PC-3 (cell line): ENCODE data around the gene KDR. TPM values are rescaled to one million over a fixed set of nuclear protein-coding genes. Genes with fewer than 3 reads are reported as not detected.

Experiments used
- ATAC-seq: fragments of 200-7000 bp; cut with Tn5 transposase; 2 replicates; pipeline ENCODE4 v1.9.1; 2020; ENCODE audit warnings: mild to moderate bottlenecking, moderate library complexity
- BruUV-seq: library from RNA; stranded (reverse); fragments of 400-500 nt; replicated peaks from 2 replicates; lab custom pipeline; 2021; lab: Mats Ljungman, UMichigan
- CTCF ChIA-PET: fragments of 300-600 bp; sonication (Branson Sonifier 250); formaldehyde crosslinking; loops from one replicate; lab custom pipeline; 2022; ENCODE audit warnings: antibody characterized with exemption; lab: Charles Lee
- POLR2A ChIA-PET: fragments of 300-600 bp; sonication (Branson Sonifier 250); formaldehyde crosslinking; loops from one replicate; lab custom pipeline; 2022; ENCODE audit warnings: antibody characterized with exemption; ENCODE audit not compliant: unreplicated experiment; lab: Charles Lee
- DNase-seq: peaks from one replicate; pipeline ENCODE4 v3.0.0-alpha.2; 2015
- H2AFZ ChIP-seq: fragments of 300-600 bp; sonication (generic); 2 replicates; pipeline ENCODE4 v1.6.0; 2016; ENCODE audit warnings: antibody characterized with exemption, low read length
- H3F3A ChIP-seq: fragments of 300-600 bp; sonication (generic); one replicate; pipeline ENCODE4 v1.6.0; 2017; ENCODE audit warnings: antibody characterized with exemption, low read length, control low read depth, mild to moderate bottlenecking; ENCODE audit not compliant: unreplicated experiment
- H3K27ac ChIP-seq: fragments of 300-600 bp; sonication (generic); 2 replicates; pipeline ENCODE4 v1.5.1; 2016; ENCODE audit warnings: mild to moderate bottlenecking, low read length
- H3K27me3 ChIP-seq: fragments of 300-600 bp; sonication (generic); 2 replicates; pipeline ENCODE4 v1.6.1; 2016; ENCODE audit warnings: low read length, mixed read lengths
- H3K36me3 ChIP-seq: fragments of 300-600 bp; sonication (generic); 2 replicates; pipeline ENCODE4 v1.6.1; 2016; ENCODE audit warnings: low read depth, mixed run types, low read length, mixed read lengths
- H3K4me1 ChIP-seq: fragments of 300-600 bp; sonication (generic); 2 replicates; pipeline ENCODE4 v1.5.1; 2016; ENCODE audit warnings: low read length; ENCODE audit not compliant: insufficient read depth
- H3K4me2 ChIP-seq: fragments of 300-600 bp; sonication (generic); 2 replicates; pipeline ENCODE4 v1.6.0; 2016; ENCODE audit warnings: low read length
- H3K4me3 ChIP-seq: fragments of 300-600 bp; sonication (generic); 2 replicates; pipeline ENCODE4 v1.5.1; 2016; ENCODE audit warnings: mild to moderate bottlenecking, low read length, mixed read lengths
- H3K79me2 ChIP-seq: fragments of 300-600 bp; sonication (generic); 2 replicates; pipeline ENCODE4 v1.6.1; 2017; ENCODE audit warnings: low read length, mixed read lengths
- H3K9ac ChIP-seq: fragments of 300-600 bp; sonication (generic); 2 replicates; pipeline ENCODE4 v1.6.0; 2016; ENCODE audit warnings: mild to moderate bottlenecking, low read length
- H3K9me2 ChIP-seq: fragments of 300-600 bp; sonication (generic); replicated peaks from 2 replicates; pipeline ENCODE4 v1.6.1; 2016; ENCODE audit warnings: mixed run types, low read length, mixed read lengths
- H3K9me3 ChIP-seq: fragments of 300-600 bp; sonication (generic); 2 replicates; pipeline ENCODE4 v1.6.1; 2016; ENCODE audit warnings: low read length, mixed read lengths
- H4K20me1 ChIP-seq: fragments of 300-600 bp; sonication (generic); 2 replicates; pipeline ENCODE4 v1.6.1; 2016; ENCODE audit warnings: low read length, mixed read lengths
- CTCF ChIP-seq: fragments of 300-600 bp; sonication (generic); conservative IDR thresholded peaks from 2 replicates; pipeline ENCODE4 v1.5.1; 2017; ENCODE audit warnings: antibody characterized with exemption, low read depth, mild to moderate bottlenecking, low read length
- EZH2 ChIP-seq: fragments of 300-600 bp; sonication (generic); IDR thresholded peaks from one replicate; pipeline ENCODE4 v1.6.1; 2017; ENCODE audit warnings: antibody characterized with exemption, mild to moderate bottlenecking, low read length; ENCODE audit not compliant: unreplicated experiment
- EZH2phosphoT487 ChIP-seq: fragments of 300-600 bp; sonication (generic); IDR thresholded peaks from 2 replicates; pipeline ENCODE4 v1.6.1; 2018; ENCODE audit warnings: mild to moderate bottlenecking, antibody characterized with exemption, low read length, borderline replicate concordance
- intact Hi-C: fragments of 100-400 bp; cut with micrococcal nuclease; formaldehyde crosslinking; loops from 2 replicates; pipeline ENCODE4 v1.9.0; 2023
- total RNA-seq: library from RNA; depleted of rRNA; stranded (reverse); fragments of >200 nt; gene quantifications from 2 replicates; pipeline ENCODE4 v1.2.3, GENCODE V29; 2014

Gene KDR
- total RNA-seq, 1 experiment from 2014 or later: 0.66 TPM

- Histone ChIP-seq H3K4me2 (peak overlapping the region; percentile 69), H3K9me3 (no peaks in the 10 kb centered on the region), H3K9me2 (no peaks in the 10 kb centered on the region), H3K79me2 (peaks cover 10% of the 10 kb centered on the region), H3K36me3 (no peaks in the 10 kb centered on the region), H3F3A (peaks cover 16% of the 10 kb centered on the region), H3K27me3 (no peaks in the 10 kb centered on the region), H3K4me3 (peak overlapping the region; percentile 16; the same call in 1 of the 2 replicates), H4K20me1 (no peaks in the 10 kb centered on the region), H3K4me1 (peaks cover 72% of the 10 kb centered on the region), H3K27ac (peak overlapping the region; percentile 87), H2AFZ (peak overlapping the region; percentile 55), H3K9ac (peak overlapping the region; percentile 49)
- intact Hi-C loops: loop anchor here (1.0 kb wide), 1 partner anchor 223 kb away; the partner anchor contains the start of gene TMEM165
- no TSS peak for BruUV-seq
- POLR2A ChIA-PET: interaction anchor here (0.7 kb wide), 1 partner anchor 15 kb away, joined by 4 read pairs; no protein-coding TSS in a partner anchor
- CTCF ChIA-PET: interaction anchor here (0.5 kb wide), 1 partner anchor 197 kb away, joined by 4 read pairs; no protein-coding TSS in a partner anchor
- TF ChIP-seq EZH2 (no peak), EZH2phosphoT487 (no peak), CTCF (no peak)
- ATAC-seq: peak; percentile 48
- DNase-seq: peak; percentile 87
These were observed 47.4 kb upstream of the KDR start for GRCh38 chr4:55172694-55173287.

GRCh38 chr4:55170462-55170861 lies 45.1 kb upstream of the KDR start:
- Histone ChIP-seq H4K20me1 (no peaks in the 10 kb centered on the region), H3K79me2 (no peaks in the 10 kb centered on the region), H3K9ac (peak overlapping the region; percentile 24; the same call in 1 of the 2 replicates), H3K4me3 (no peak overlapping the region), H3K27me3 (no peaks in the 10 kb centered on the region), H2AFZ (no peak overlapping the region), H3K9me2 (no peaks in the 10 kb centered on the region), H3F3A (peaks cover 16% of the 10 kb centered on the region), H3K4me1 (peaks cover 55% of the 10 kb centered on the region), H3K4me2 (peak overlapping the region; percentile 74), H3K36me3 (no peaks in the 10 kb centered on the region), H3K27ac (peak overlapping the region; percentile 67), H3K9me3 (no peaks in the 10 kb centered on the region)
- DNase-seq (peak; percentile 32), ATAC-seq (no peak; the same call in 1 of the 2 replicates)
- POLR2A ChIA-PET: no interaction called here
- TF ChIP-seq EZH2phosphoT487: no peak
- no peak for TF ChIP-seq EZH2
- TF ChIP-seq CTCF: no peak
- no TSS peak for BruUV-seq
- intact Hi-C loops: no loop called here
- CTCF ChIA-PET: interaction anchor here (0.6 kb wide), 1 partner anchor 199 kb away, joined by 8 read pairs; no protein-coding TSS in a partner anchor
